Endothelial cell of umbilical vein (primary cell): ENCODE measurements around the gene AGBL5. TPM values are rescaled to one million over a fixed set of nuclear protein-coding genes. Genes with fewer than 3 reads are reported as not detected.

Experiments used
- BruUV-seq: library from RNA; stranded (reverse); fragments of 400-500 nt; replicated peaks from 2 replicates; lab custom pipeline; 2021; lab: Mats Ljungman, UMichigan
- CTCF ChIA-PET: fragments of 300-600, 350-600 bp; sonication (Branson Sonifier 250); formaldehyde crosslinking; loops from one replicate; lab custom pipeline; 2021; ENCODE audit warnings: antibody characterized with exemption, inconsistent platforms; lab: Charles Lee
- POLR2A ChIA-PET: fragments of 300-600, 350-600 bp; sonication (Branson Sonifier 250); formaldehyde crosslinking; loops from one replicate; lab custom pipeline; 2021; ENCODE audit warnings: antibody characterized with exemption, inconsistent platforms; lab: Charles Lee
- DNase-seq: peaks from one replicate; pipeline ENCODE4 v3.0.0-alpha.2; 2011; ENCODE audit warnings: low read depth, low spot score
- FAIRE-seq: peaks from 2 replicates; lab custom pipeline; 2011; peaks lifted over from hg19 to GRCh38; lab: Jason Lieb, UNC
- H2AFZ ChIP-seq: 2 replicates; pipeline ENCODE4 v1.6.0; 2012; ENCODE audit warnings: low read depth, low read length, control low read depth, inconsistent platforms
- H3K27ac ChIP-seq: 2 replicates; pipeline ENCODE4 v1.5.1; 2011; ENCODE audit warnings: low read depth, mild to moderate bottlenecking, control low read depth, low read length, moderate library complexity; ENCODE audit not compliant: insufficient read depth
- H3K27me3 ChIP-seq, 2 experiments: 2 replicates each; pipeline versions ENCODE4 v1.6.0 to v1.6.1; 2011; ENCODE audit warnings: low read length in 2 of 2, mixed read lengths in 1 of 2; ENCODE audit not compliant: control insufficient read depth in 2 of 2, insufficient read depth in 2 of 2
- H3K36me3 ChIP-seq, 2 experiments: 2 replicates in 1 of 2; 3 replicates in 1 of 2; pipeline ENCODE4 v1.5.1; 2011; ENCODE audit warnings: low read length in 2 of 2, mild to moderate bottlenecking in 1 of 2, moderate library complexity in 1 of 2; ENCODE audit not compliant: control insufficient read depth in 2 of 2, insufficient read depth in 2 of 2; ENCODE audit errors: extremely low read depth in 1 of 2
- H3K4me1 ChIP-seq: 3 replicates; pipeline ENCODE4 v1.5.1; 2011; ENCODE audit warnings: mild to moderate bottlenecking, low read length; ENCODE audit not compliant: control insufficient read depth, insufficient read depth; ENCODE audit errors: extremely low read depth
- H3K4me2 ChIP-seq: 2 replicates; pipeline ENCODE4 v1.6.1; 2011; ENCODE audit warnings: low read length, control low read depth, mixed read lengths; ENCODE audit not compliant: insufficient read depth
- H3K4me3 ChIP-seq, 3 experiments: fragments of 200-600 bp in 1 of 3; sonication (generic), shearing (Covaris generic) in 1 of 3; replicated peaks in 1 of 3; 2 replicates each; pipeline ENCODE4 v1.5.1; 2011 to 2016; ENCODE audit warnings: control low read depth in 3 of 3, low read length in 3 of 3, mild to moderate bottlenecking in 2 of 3, inconsistent platforms in 1 of 3, low read depth in 1 of 3, moderate library complexity in 1 of 3; ENCODE audit not compliant: insufficient read depth in 1 of 3
- H3K79me2 ChIP-seq: 2 replicates; pipeline ENCODE4 v1.6.0; 2012; ENCODE audit warnings: low read length, inconsistent platforms; ENCODE audit not compliant: control insufficient read depth, insufficient read depth
- H3K9ac ChIP-seq: replicated peaks from 2 replicates; pipeline ENCODE3; 2011; ENCODE audit warnings: low read length, control low read depth; ENCODE audit not compliant: insufficient read depth; ENCODE audit errors: extremely low read depth
- H3K9me1 ChIP-seq: replicated peaks from 3 replicates; pipeline ENCODE4 v1.6.0; 2011; ENCODE audit warnings: mild to moderate bottlenecking, low read length; ENCODE audit not compliant: control insufficient read depth, insufficient read depth; ENCODE audit errors: extremely low read depth
- H3K9me3 ChIP-seq: replicated peaks from 2 replicates; pipeline ENCODE4 v1.5.1; 2012; ENCODE audit warnings: low read length, inconsistent platforms; ENCODE audit not compliant: control insufficient read depth, insufficient read depth
- H4K20me1 ChIP-seq: replicated peaks from 2 replicates; pipeline ENCODE3; 2011; ENCODE audit warnings: mild to moderate bottlenecking, low read length; ENCODE audit not compliant: control insufficient read depth, insufficient read depth; ENCODE audit errors: extremely low read depth
- CTCF ChIP-seq, 2 donors: IDR thresholded peaks; 1 replicate in 1 of 2; 2 replicates in 1 of 2; pipeline ENCODE4 v1.5.1; 2011; ENCODE audit warnings: low read length in 2 of 2, mild to moderate bottlenecking in 2 of 2, moderate library complexity in 2 of 2, control low read depth in 1 of 2, inconsistent platforms in 1 of 2, low read depth in 1 of 2; ENCODE audit not compliant: insufficient read depth in 1 of 2; ENCODE audit errors: extremely low read depth in 1 of 2
- EZH2 ChIP-seq: IDR thresholded peaks from 2 replicates; pipeline ENCODE4 v1.6.1; 2012; ENCODE audit warnings: borderline replicate concordance, low read depth, mild to moderate bottlenecking, moderate library complexity, low read length, inconsistent platforms; ENCODE audit not compliant: severe bottlenecking
- FOS ChIP-seq: IDR thresholded peaks from 2 replicates; pipeline ENCODE4 v1.6.1; 2011; ENCODE audit warnings: mild to moderate bottlenecking, low read length, moderate library complexity, borderline replicate concordance; ENCODE audit not compliant: insufficient read depth
- GATA2 ChIP-seq: IDR thresholded peaks from 2 replicates; pipeline ENCODE4 v1.7.0; 2011; ENCODE audit warnings: low read depth, mild to moderate bottlenecking, moderate library complexity, mixed read lengths, low read length; ENCODE audit not compliant: insufficient read length, insufficient read depth
- JUN ChIP-seq: IDR thresholded peaks from 2 replicates; pipeline ENCODE4 v1.6.1; 2011; ENCODE audit warnings: borderline replicate concordance, low read depth; ENCODE audit not compliant: insufficient read length, insufficient read depth
- MYC ChIP-seq: IDR thresholded peaks from one replicate; pipeline ENCODE4 v1.6.1; 2011; ENCODE audit warnings: mild to moderate bottlenecking, low read depth, low read length
- POLR2A ChIP-seq: IDR thresholded peaks from 2 replicates; pipeline ENCODE4 v1.6.1; 2012; ENCODE audit warnings: low read depth, mild to moderate bottlenecking, control low read depth, low read length
- POLR2AphosphoS5 ChIP-seq: IDR thresholded peaks from 2 replicates; pipeline ENCODE4 v1.6.1; 2012; ENCODE audit warnings: low read depth, mild to moderate bottlenecking, control low read depth, low read length, moderate library complexity; ENCODE audit not compliant: insufficient read depth
- dilution Hi-C: fragments of 300-500 bp; cut with MboI; formaldehyde crosslinking; loops from one replicate; pipeline ENCODE4 v1.15.0; 2019; ENCODE audit warnings: low sequenced_read_pairs; ENCODE audit not compliant: extremely low pct_ligation_motif_present
- intact Hi-C: fragments of 100-400 bp; cut with micrococcal nuclease; formaldehyde crosslinking; loops from one replicate; pipeline ENCODE4 v1.10.0; 2022
- polyA plus RNA-seq, 4 experiments: library from polyadenylated mRNA; depleted of rRNA in 3 of 4; stranded (reverse) in 3 of 4; unstranded in 1 of 4; fragments of >200 nt; gene quantifications; 2 replicates each; pipeline versions ENCODE4 v1.2.1 to v1.2.3, GENCODE V29; 2011 to 2012; ENCODE audit warnings: missing spikeins in 1 of 4
- total RNA-seq: library from RNA; stranded (reverse); gene quantifications from 2 replicates; pipeline ENCODE4 v1.2.3, GENCODE V29; 2021
- TF ChIP-seq, protein P1 (sequence below): IDR thresholded peaks from 2 replicates; pipeline ENCODE4 v1.6.1; 2011; ENCODE audit not compliant: insufficient read depth, insufficient read length

The AGBL5 gene
- total and polyA plus RNA-seq, 2 donors (not counting 3 experiments of a cell fraction or from before 2014, with no cell fraction given), result 28.2 to 41.9 TPM

- TF ChIP-seq CTCF (IDR thresholded peaks at IDR 0.05; ENCODE audit: extremely low read depth in 1 of 2, insufficient read depth in 1 of 2, low read depth in 1 of 2, low read length in 2 of 2), result no peak
- TF ChIP-seq, protein P1, sequence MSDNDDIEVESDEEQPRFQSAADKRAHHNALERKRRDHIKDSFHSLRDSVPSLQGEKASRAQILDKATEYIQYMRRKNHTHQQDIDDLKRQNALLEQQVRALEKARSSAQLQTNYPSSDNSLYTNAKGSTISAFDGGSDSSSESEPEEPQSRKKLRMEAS, result no peak
- no peak for TF ChIP-seq EZH2
- TF ChIP-seq FOS, result no peak
- TF ChIP-seq GATA2, result no peak
- no peak for TF ChIP-seq MYC
- TF ChIP-seq POLR2A, result no peak
- TF ChIP-seq POLR2AphosphoS5, result no peak
- TF ChIP-seq JUN, result no peak
- intact Hi-C loops, result no loop called here
- no peaks in the 10 kb centered on the region for H3K9me1 ChIP-seq
- no peak overlapping the region for H3K27ac ChIP-seq
- no TSS peak for BruUV-seq
- H3K4me1 ChIP-seq, result no peaks in the 10 kb centered on the region
- dilution Hi-C loops, result no loop called here
- H3K79me2 ChIP-seq, result peaks cover under 1% of the 10 kb centered on the region
- FAIRE-seq (no peak), DNase-seq (no peak)
- no peak overlapping the region for H3K4me2 ChIP-seq
- H2AFZ ChIP-seq, result no peak overlapping the region
- H3K9ac ChIP-seq, result no peak overlapping the region
- H4K20me1 ChIP-seq, result no peaks in the 10 kb centered on the region
- no peaks in the 10 kb centered on the region for H3K27me3 ChIP-seq
- ChIA-PET POLR2A (no interaction called here), CTCF (interaction anchor here (0.9 to 1.1 kb wide), 2 partner anchors 79 to 194 kb away, joined by 3 read pairs; no protein-coding TSS in a partner anchor)
- H3K9me3 ChIP-seq, result no peaks in the 10 kb centered on the region
- no peak overlapping the region for H3K4me3 ChIP-seq
- H3K36me3 ChIP-seq, result peaks cover 32 to 63% of the 10 kb centered on the region in 2 experiments
Measured at GRCh38 chr2:27040282-27040681, 11.2 kb upstream of the AGBL5 start.
